WTC11 (cell line): ENCODE results near the gene SCD. TPM values are rescaled to one million over a fixed set of nuclear protein-coding genes. Genes with fewer than 3 reads are reported as not detected.
A peak's percentile ranks its signal among the peaks of the same experiment; 100 is the strongest.

Source experiments
- ATAC-seq: fragments of 200-7000 bp; cut with Tn5 transposase; 2 replicates; pipeline ENCODE4 v1.10.0; 2021; ENCODE audit warnings: mild to moderate bottlenecking, moderate library complexity
- CTCF ChIA-PET: fragments of 300-600 bp; sonication (Branson Sonifier 250); formaldehyde crosslinking; loops from one replicate; lab custom pipeline; 2021; ENCODE audit warnings: antibody characterized with exemption; lab: Charles Lee
- POLR2A ChIA-PET: fragments of 350-600 bp; sonication (Branson Sonifier 250); formaldehyde crosslinking; loops from one replicate; lab custom pipeline; 2021; ENCODE audit warnings: antibody characterized with exemption; lab: Charles Lee
- DNase-seq: peaks from one replicate; pipeline ENCODE4 v3.0.0; 2021; ENCODE audit warnings: low spot score
- H3K27ac Mint-ChIP-seq: 2 replicates; pipeline ENCODE4 v1.8.0; 2021; ENCODE audit warnings: mixed read lengths
- H3K27me3 Mint-ChIP-seq: 2 replicates; pipeline ENCODE4 v1.8.0; 2021; ENCODE audit warnings: low read depth, mild to moderate bottlenecking, moderate library complexity, mixed read lengths
- H3K36me3 Mint-ChIP-seq: 2 replicates; pipeline ENCODE4 v1.8.0; 2021; ENCODE audit warnings: mixed read lengths
- H3K4me1 Mint-ChIP-seq: 2 replicates; pipeline ENCODE4 v1.8.0; 2022; ENCODE audit warnings: mixed read lengths
- H3K4me3 Mint-ChIP-seq: 2 replicates; pipeline ENCODE4 v1.8.0; 2021; ENCODE audit warnings: mild to moderate bottlenecking, moderate library complexity, mixed read lengths
- H3K9me3 Mint-ChIP-seq: 2 replicates; pipeline ENCODE4 v1.8.0; 2021; ENCODE audit warnings: mixed read lengths
- ATF2 ChIP-seq: sonication (generic); formaldehyde crosslinking; IDR thresholded peaks from 2 replicates; pipeline ENCODE4 v1.8.1; 2022; ENCODE audit warnings: low read depth, missing genetic modification reagents, borderline replicate concordance
- FOXP1 ChIP-seq: sonication (generic); formaldehyde crosslinking; IDR thresholded peaks from 2 replicates; pipeline ENCODE4 v1.8.0; 2022; ENCODE audit warnings: missing genetic modification reagents, mild to moderate bottlenecking, moderate library complexity, borderline replicate concordance
- FOXP4 ChIP-seq: sonication (generic); formaldehyde crosslinking; IDR thresholded peaks from 2 replicates; pipeline ENCODE4 v1.8.0; 2022; ENCODE audit warnings: mild to moderate bottlenecking, missing genetic modification reagents
- NFYB ChIP-seq: sonication (generic); formaldehyde crosslinking; conservative IDR thresholded peaks from 2 replicates; pipeline ENCODE4 v1.8.0; 2022; ENCODE audit warnings: low read depth, missing genetic modification reagents
- NR1H2 ChIP-seq: sonication (generic); formaldehyde crosslinking; IDR thresholded peaks from 2 replicates; pipeline ENCODE4 v1.9.0; 2021; ENCODE audit warnings: mild to moderate bottlenecking, moderate library complexity, missing genetic modification reagents
- PRRX2 ChIP-seq: fragments of 250-450 bp; sonication (Bioruptor Pico); IDR thresholded peaks from 2 replicates; pipeline ENCODE4 v1.8.0; 2021; ENCODE audit warnings: mild to moderate bottlenecking
- RELA ChIP-seq: sonication (generic); formaldehyde crosslinking; IDR thresholded peaks from 2 replicates; pipeline ENCODE4 v1.8.1; 2022; ENCODE audit warnings: missing genetic modification reagents, mild to moderate bottlenecking, borderline replicate concordance
- ZNF219 ChIP-seq: sonication (generic); formaldehyde crosslinking; IDR thresholded peaks from 2 replicates; pipeline ENCODE4 v1.8.0; 2023; ENCODE audit warnings: missing genetic modification reagents, mild to moderate bottlenecking, borderline replicate concordance
- ZNF425 ChIP-seq: fragments of 250-450 bp; sonication (Bioruptor Pico); conservative IDR thresholded peaks from 2 replicates; pipeline ENCODE4 v1.9.0; 2021; ENCODE audit warnings: mild to moderate bottlenecking
- ZNF532 ChIP-seq: fragments of 250-450 bp; sonication (Bioruptor Pico); IDR thresholded peaks from 2 replicates; pipeline ENCODE4 v1.9.0; 2021; ENCODE audit warnings: mild to moderate bottlenecking, borderline replicate concordance
- total RNA-seq: library from RNA; stranded (reverse); gene quantifications from 3 replicates; pipeline ENCODE4 v1.2.3, GENCODE V29; 2021
- TF ChIP-seq, protein P1 (sequence below): sonication (generic); formaldehyde crosslinking; IDR thresholded peaks from 2 replicates; pipeline ENCODE4 v1.8.0; 2022; ENCODE audit warnings: mild to moderate bottlenecking, missing genetic modification reagents
- TF ChIP-seq, protein P2 (sequence below): sonication (generic); formaldehyde crosslinking; IDR thresholded peaks from 2 replicates; pipeline ENCODE4 v1.8.0; 2022; ENCODE audit warnings: missing genetic modification reagents
- TF ChIP-seq, protein P3 (sequence below): sonication (generic); formaldehyde crosslinking; IDR thresholded peaks from 2 replicates; pipeline ENCODE4 v1.8.1; 2022; ENCODE audit warnings: missing genetic modification reagents, borderline replicate concordance
- TF ChIP-seq, protein P4 (sequence below): fragments of 250-450 bp; sonication (Bioruptor Pico); IDR thresholded peaks from 2 replicates; pipeline ENCODE4 v2.1.2; 2022; ENCODE audit warnings: mild to moderate bottlenecking, moderate library complexity

Gene SCD
- total RNA-seq, 1 experiment from 2014 or later: 556 TPM

DNA sequence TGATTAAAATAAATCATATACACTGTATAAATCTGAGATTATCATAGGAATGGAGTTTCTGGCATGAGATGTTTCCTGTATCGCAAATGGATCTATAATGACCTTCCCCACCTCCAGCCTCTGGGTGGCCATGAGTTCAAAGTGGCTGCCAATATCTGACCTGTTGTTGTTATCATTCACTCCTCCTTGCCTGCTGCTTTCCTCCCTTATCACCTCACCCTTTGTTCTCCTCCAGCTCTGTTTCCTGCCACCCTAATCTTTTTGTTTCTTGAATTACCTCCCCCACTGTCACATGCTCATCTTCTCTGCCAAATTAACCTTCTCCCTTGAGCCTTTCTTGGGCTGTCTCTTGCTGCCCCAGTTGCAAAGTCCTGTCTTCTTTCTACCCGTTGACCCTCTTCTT is 12.0 kb downstream of the SCD start (continued):
- TF ChIP-seq, protein P1, sequence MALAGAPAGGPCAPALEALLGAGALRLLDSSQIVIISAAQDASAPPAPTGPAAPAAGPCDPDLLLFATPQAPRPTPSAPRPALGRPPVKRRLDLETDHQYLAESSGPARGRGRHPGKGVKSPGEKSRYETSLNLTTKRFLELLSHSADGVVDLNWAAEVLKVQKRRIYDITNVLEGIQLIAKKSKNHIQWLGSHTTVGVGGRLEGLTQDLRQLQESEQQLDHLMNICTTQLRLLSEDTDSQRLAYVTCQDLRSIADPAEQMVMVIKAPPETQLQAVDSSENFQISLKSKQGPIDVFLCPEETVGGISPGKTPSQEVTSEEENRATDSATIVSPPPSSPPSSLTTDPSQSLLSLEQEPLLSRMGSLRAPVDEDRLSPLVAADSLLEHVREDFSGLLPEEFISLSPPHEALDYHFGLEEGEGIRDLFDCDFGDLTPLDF: no peak
- TF ChIP-seq, protein P2, sequence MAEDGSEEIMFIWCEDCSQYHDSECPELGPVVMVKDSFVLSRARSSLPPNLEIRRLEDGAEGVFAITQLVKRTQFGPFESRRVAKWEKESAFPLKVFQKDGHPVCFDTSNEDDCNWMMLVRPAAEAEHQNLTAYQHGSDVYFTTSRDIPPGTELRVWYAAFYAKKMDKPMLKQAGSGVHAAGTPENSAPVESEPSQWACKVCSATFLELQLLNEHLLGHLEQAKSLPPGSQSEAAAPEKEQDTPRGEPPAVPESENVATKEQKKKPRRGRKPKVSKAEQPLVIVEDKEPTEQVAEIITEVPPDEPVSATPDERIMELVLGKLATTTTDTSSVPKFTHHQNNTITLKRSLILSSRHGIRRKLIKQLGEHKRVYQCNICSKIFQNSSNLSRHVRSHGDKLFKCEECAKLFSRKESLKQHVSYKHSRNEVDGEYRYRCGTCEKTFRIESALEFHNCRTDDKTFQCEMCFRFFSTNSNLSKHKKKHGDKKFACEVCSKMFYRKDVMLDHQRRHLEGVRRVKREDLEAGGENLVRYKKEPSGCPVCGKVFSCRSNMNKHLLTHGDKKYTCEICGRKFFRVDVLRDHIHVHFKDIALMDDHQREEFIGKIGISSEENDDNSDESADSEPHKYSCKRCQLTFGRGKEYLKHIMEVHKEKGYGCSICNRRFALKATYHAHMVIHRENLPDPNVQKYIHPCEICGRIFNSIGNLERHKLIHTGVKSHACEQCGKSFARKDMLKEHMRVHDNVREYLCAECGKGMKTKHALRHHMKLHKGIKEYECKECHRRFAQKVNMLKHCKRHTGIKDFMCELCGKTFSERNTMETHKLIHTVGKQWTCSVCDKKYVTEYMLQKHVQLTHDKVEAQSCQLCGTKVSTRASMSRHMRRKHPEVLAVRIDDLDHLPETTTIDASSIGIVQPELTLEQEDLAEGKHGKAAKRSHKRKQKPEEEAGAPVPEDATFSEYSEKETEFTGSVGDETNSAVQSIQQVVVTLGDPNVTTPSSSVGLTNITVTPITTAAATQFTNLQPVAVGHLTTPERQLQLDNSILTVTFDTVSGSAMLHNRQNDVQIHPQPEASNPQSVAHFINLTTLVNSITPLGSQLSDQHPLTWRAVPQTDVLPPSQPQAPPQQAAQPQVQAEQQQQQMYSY (CRISPR knock-in tag): no peak
- TF ChIP-seq FOXP4 (CRISPR knock-in tag): no peak

GRCh38 chr10:100359529-100360150 is 12.6 kb downstream of the SCD start:
- ATAC-seq: no peak
- Mint-ChIP-seq H3K36me3 (peaks cover 79% of the 10 kb centered on the region), H3K4me3 (no peak overlapping the region), H3K9me3 (no peaks in the 10 kb centered on the region), H3K27ac (peak overlapping the region; percentile 75), H3K4me1 (peaks cover 48% of the 10 kb centered on the region), H3K27me3 (no peaks in the 10 kb centered on the region)
- CTCF ChIA-PET: interaction anchor here (1.3 kb wide), 2 partner anchors 10 to 74 kb away, joined by 4 read pairs; no protein-coding TSS in a partner anchor
- no peak for DNase-seq
- POLR2A ChIA-PET: interaction anchor here (1.5 kb wide), 1 partner anchor 14 kb away, joined by 5 read pairs; no protein-coding TSS in a partner anchor
- TF ChIP-seq ZNF425 (no peak), ATF2 (CRISPR knock-in tag) (no peak), NR1H2 (CRISPR knock-in tag) (no peak), FOXP1 (CRISPR knock-in tag) (no peak), PRRX2 (CRISPR knock-in tag) (no peak), NFYB (CRISPR knock-in tag) (no peak), ZNF219 (CRISPR knock-in tag) (no peak), ZNF532 (CRISPR knock-in tag) (no peak), RELA (CRISPR knock-in tag) (no peak)
- TF ChIP-seq, protein P3, sequence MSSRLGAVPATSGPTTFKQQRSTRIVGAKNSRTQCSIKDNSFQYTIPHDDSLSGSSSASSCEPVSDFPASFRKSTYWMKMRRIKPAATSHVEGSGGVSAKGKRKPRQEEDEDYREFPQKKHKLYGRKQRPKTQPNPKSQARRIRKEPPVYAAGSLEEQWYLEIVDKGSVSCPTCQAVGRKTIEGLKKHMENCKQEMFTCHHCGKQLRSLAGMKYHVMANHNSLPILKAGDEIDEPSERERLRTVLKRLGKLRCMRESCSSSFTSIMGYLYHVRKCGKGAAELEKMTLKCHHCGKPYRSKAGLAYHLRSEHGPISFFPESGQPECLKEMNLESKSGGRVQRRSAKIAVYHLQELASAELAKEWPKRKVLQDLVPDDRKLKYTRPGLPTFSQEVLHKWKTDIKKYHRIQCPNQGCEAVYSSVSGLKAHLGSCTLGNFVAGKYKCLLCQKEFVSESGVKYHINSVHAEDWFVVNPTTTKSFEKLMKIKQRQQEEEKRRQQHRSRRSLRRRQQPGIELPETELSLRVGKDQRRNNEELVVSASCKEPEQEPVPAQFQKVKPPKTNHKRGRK: no peak
- TF ChIP-seq, protein P4, sequence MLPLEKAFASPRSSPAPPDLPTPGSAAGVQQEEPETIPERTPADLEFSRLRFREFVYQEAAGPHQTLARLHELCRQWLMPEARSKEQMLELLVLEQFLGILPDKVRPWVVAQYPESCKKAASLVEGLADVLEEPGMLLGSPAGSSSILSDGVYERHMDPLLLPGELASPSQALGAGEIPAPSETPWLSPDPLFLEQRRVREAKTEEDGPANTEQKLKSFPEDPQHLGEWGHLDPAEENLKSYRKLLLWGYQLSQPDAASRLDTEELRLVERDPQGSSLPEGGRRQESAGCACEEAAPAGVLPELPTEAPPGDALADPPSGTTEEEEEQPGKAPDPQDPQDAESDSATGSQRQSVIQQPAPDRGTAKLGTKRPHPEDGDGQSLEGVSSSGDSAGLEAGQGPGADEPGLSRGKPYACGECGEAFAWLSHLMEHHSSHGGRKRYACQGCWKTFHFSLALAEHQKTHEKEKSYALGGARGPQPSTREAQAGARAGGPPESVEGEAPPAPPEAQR (CRISPR knock-in tag): no peak
